GM10266 (cell line): Measurements from ENCODE around the gene PNRC1.

Source experiments
- DNase-seq: peaks from one replicate; pipeline ENCODE4 v3.0.0; 2012; ENCODE audit errors: extremely low spot score
- CTCF ChIP-seq: IDR thresholded peaks from 2 replicates; pipeline ENCODE4 v1.5.1; 2012; ENCODE audit warnings: mild to moderate bottlenecking, low read depth; ENCODE audit not compliant: control insufficient read depth, insufficient read depth; ENCODE audit errors: missing control alignments

Gene PNRC1

DNA sequence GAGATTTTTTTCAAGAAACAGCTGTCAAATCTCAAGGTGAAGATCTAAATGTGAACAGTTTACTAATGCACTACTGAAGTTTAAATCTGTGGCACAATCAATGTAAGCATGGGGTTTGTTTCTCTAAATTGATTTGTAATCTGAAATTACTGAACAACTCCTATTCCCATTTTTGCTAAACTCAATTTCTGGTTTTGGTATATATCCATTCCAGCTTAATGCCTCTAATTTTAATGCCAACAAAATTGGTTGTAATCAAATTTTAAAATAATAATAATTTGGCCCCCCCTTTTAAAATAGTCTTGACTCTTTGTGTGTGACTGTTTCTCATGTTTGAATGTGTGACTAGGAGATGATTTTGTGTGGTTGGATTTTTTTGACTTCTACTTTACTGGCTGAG, 4.0 kb downstream of the PNRC1 start:
- TF ChIP-seq CTCF, result no peak
- DNase-seq, result no peak

GRCh38 chr6:89084954-89085353, 4.4 kb downstream of the PNRC1 start:
- no peak for DNase-seq
- TF ChIP-seq CTCF, result no peak

- DNase-seq, result no peak
- TF ChIP-seq CTCF, result no peak
Observed at GRCh38 chr6:89085409-89086205, 5.1 kb downstream of the PNRC1 start.

- TF ChIP-seq CTCF, result no peak
- DNase-seq, result no peak
Observed at GRCh38 chr6:89087881-89088280, 7.3 kb downstream of the PNRC1 start.

DNA sequence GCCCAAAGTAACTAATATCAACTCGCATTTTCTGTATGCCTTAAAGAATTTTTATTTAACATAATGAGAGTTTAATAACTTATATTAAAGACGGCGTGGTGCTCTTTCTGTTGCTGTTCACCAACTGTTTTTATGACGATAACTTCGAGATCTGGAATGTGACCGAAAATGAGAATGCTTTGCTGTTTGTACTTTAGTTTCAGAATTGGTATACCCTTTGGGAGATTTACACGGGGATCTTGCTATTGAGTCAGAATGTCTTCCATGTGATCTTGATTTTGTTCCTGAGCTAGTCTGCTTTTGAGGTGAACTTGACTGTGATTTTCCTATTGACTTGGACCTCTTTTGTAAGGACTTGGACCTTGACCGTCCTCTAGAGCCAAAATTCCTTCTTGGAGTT, 17.9 kb downstream of the PNRC1 start:
- no peak for DNase-seq
- TF ChIP-seq CTCF, result no peak

- TF ChIP-seq CTCF, result no peak
- no peak for DNase-seq
Observed at GRCh38 chr6:89100114-89100513, 19.6 kb downstream of the PNRC1 start.

DNA sequence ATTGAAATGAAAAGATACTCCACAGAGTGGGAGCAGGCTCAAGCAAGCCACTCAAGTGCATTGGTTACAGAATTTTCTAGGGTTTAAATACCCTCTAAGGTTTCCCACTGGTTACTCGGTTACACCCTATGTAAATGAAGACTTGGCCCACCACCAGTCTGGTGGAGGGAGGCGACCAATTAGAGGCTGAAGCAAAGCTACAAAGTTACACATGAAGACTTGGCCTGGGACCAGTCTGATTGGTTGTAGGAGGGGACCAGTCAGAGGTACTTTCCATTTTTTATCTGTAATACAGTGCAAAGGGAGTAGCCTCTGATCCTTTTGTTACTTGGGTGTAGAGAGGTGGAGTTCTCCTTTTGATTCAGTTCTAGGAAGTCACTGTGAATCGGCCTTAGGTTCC, 29.7 kb downstream of the PNRC1 start:
- DNase-seq, result no peak

More for the DNA sequence above, 29.7 kb downstream of the PNRC1 start:
- TF ChIP-seq CTCF, result no peak
